ENCODE measurements around the gene ZNF726.
"Not testable (repeated sequence)": the region's sequence is repeated elsewhere in the genome, so short reads cannot be mapped to it uniquely, and the experiment has no call there.

The ZNF726 gene

GRCh38 chr19:23946569-23946968 is 31.9 kb downstream of the ZNF726 start:
- no peak overlapping the region for H3K27ac ChIP-seq
- no peak for TF ChIP-seq CTCF (conservative IDR thresholded peaks at IDR 0.05)
- TF ChIP-seq ZFX (IDR thresholded peaks at IDR 0.05), result no peak

GRCh38 chr19:23949611-23950010 is 34.9 kb downstream of the ZNF726 start:
- H3K27ac ChIP-seq, result no peak overlapping the region
- TF ChIP-seq ZFX (IDR thresholded peaks at IDR 0.05) (no peak), CTCF (conservative IDR thresholded peaks at IDR 0.05) (no peak)

GRCh38 chr19:23956051-23956450 is 41.4 kb downstream of the ZNF726 start:
- H3K27ac ChIP-seq, result no peak overlapping the region
- no peak for TF ChIP-seq CTCF (conservative IDR thresholded peaks at IDR 0.05)
- TF ChIP-seq ZFX (IDR thresholded peaks at IDR 0.05), result no peak

DNA sequence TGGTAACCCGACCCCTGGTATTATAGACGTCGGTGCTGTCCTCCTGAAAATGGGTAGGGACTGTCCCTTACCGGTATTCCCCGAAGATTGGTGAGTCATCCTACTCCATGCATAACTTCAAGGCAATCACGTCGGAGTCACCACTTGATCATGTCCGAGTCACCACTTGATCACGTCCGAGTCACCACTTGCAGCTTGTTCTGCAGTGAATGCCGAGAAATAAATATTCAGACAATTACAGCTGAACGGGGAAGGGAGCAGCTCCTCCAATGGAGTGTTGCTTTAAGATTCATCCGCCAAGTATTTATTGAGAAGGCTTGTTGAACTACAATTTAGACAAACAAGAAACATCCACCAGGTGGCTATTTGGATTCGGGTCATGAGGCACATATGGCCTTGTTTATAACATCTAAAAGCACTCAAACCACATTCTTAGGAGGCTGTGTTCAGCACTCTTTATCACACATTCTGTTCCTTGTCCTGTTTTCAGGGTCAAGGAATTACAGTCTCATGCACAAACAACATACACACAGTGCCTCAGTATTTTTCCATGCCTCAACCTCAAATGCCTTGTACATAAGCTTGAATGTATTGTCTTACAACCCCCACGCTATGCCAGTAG is 43.1 kb downstream of the ZNF726 start:
- no peak overlapping the region for H3K27ac ChIP-seq
- no peak for TF ChIP-seq ZFX (IDR thresholded peaks at IDR 0.05)
- TF ChIP-seq CTCF (conservative IDR thresholded peaks at IDR 0.05), result no peak

DNA sequence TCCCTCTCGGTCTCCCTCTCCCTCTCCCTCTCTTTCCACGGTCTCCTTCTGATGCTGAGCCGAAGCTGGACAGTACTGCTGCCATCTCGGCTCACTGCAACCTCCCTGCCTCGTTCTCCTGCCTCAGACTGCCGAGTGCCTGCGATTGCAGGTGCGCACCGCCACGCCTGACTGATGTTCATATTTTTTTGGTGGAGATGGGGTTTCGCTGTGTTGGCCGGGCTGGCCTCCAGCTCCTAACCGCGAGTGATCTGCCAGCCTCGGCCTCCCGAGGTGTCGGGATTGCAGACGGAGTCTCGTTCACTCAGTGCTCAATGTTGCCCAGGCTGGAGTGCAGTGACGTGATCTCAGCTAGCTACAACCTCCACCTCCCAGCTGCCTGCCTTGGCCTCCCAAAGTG is 48.7 kb downstream of the ZNF726 start:
- not testable (repeated sequence) for H3K27ac ChIP-seq

GRCh38 chr19:23963881-23964280 is 49.2 kb downstream of the ZNF726 start:
- not testable (repeated sequence) for H3K27ac ChIP-seq

DNA sequence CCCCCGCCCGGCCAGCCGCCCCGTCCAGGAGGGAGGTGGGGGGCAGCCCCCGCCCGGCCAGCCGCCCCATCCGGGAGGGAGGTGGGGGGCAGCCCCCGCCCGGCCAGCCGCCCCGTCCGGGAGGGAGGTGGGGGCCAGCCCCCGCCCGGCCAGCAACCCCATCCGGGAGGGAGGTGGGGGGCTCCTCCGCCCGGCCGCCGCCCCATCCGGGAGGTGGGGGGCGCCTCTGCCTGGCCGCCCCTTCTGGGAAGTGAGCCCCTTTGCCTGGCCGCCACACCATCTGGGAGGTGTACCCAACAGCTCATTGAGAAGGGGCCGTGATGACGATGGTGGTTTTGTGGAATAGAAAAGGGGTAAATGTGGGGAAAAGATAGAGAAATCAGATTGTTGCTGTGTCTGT is 49.6 kb downstream of the ZNF726 start:
- not testable (repeated sequence) for H3K27ac ChIP-seq

GRCh38 chr19:23969630-23970029 is 54.9 kb downstream of the ZNF726 start:
- no peak for TF ChIP-seq ZFX (IDR thresholded peaks at IDR 0.05)

DNA sequence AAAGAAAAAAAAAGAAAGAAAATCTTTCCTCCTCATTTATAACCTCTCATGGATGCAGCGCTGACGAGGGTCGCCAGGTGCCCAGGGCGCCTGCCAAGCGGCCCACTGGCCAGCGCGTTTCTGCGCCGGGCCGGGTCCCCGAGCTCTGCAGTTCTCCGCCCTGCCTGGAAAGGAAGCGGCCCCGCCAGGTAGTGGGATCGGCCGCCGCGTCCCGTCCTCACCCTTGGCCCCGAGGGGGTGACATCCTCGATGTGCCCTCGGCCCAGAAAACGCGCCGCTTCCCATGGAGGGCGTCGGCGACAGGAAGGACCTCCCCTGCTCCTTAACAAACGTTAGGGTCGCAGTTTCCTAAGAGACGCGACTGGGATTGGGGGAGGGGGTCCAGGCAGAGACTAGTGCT is 56.9 kb downstream of the ZNF726 start:
- TF ChIP-seq ZFX (IDR thresholded peaks at IDR 0.05) (no peak), CTCF (conservative IDR thresholded peaks at IDR 0.05) (no peak)
- no peak overlapping the region for H3K27ac ChIP-seq

More at GRCh38 chr19:23969630-23970029, 54.9 kb downstream of the ZNF726 start:
- H3K27ac ChIP-seq, result no peak overlapping the region

DNA sequence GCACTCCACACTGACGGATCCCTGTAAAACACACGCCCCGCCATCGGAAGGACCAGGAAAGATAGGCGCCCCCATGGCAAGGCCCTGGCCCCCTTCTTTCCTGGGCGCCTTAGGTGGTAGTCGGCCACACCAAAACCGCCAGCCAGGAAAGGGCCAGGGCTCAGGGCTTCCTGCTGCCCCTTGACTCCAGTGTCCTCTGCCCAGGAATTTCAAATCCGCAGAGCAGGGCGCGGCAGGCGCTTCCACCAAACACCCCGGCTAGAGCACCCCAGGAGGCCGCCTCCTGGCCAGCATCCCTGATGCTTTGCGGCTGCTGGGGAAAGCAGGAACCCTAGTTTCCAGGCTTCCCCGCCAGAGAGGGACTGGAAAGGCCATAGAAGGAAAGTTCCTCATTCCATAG is 57.5 kb downstream of the ZNF726 start:
- TF ChIP-seq ZFX (IDR thresholded peaks at IDR 0.05) (no peak), CTCF (conservative IDR thresholded peaks at IDR 0.05) (no peak)

More for the DNA sequence above, 57.5 kb downstream of the ZNF726 start:
- no peak overlapping the region for H3K27ac ChIP-seq

Measured in C4-2B (cell line).